GM19025 (cell line): Measurements from ENCODE around the gene NPW.
"Not testable (repeated sequence)": the region's sequence is repeated elsewhere in the genome, so short reads cannot be mapped to it uniquely, and the experiment has no call there.

Source experiments
- ATAC-seq: cut with Tn5 transposase; IDR thresholded peaks from one replicate; pipeline ENCODE4 v1.9.1; 2021; ENCODE audit warnings: mild to moderate bottlenecking, low read depth, moderate library complexity; ENCODE audit not compliant: unreplicated experiment

The NPW gene

GRCh38 chr16:2033909-2034695 lies 14.5 kb downstream of the NPW start:
- ATAC-seq = not testable (repeated sequence)

DNA sequence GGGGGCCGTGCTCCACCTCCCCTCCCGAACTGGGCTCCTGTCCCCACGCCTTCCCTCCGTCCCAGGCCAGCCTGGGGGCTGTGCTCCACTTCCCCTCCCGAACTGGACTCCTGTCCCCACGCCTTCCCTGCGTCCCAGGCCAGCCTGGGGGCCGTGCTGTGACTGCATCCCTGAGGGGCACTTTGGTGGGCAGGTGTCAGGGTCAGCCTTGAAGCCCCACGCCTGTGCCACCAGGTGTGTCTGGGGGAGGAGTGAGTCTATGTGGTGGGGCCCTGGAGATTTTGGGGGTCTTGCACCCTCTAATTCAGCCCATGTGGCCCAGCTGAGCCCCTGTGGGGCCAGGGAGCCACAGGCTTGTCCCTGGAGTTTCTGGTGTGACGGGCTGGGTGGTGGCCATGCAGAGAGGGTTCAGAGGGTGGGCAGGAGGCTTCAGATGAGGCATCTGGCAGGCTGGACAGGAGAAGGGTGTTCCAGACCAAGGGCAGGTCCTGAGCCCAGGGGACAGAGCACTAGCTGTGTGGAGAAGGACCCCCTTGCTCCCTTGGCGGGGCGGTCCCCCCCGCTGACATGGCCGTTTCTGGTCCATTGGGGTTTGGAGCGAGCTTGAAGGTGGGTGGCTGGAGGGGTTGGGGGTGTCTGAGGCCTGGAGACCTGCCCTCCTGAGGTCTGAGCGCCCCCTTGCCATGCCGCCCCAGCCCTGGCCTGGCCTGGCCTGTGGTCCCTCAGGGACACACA lies 15.3 kb downstream of the NPW start:
- ATAC-seq = no peak

DNA sequence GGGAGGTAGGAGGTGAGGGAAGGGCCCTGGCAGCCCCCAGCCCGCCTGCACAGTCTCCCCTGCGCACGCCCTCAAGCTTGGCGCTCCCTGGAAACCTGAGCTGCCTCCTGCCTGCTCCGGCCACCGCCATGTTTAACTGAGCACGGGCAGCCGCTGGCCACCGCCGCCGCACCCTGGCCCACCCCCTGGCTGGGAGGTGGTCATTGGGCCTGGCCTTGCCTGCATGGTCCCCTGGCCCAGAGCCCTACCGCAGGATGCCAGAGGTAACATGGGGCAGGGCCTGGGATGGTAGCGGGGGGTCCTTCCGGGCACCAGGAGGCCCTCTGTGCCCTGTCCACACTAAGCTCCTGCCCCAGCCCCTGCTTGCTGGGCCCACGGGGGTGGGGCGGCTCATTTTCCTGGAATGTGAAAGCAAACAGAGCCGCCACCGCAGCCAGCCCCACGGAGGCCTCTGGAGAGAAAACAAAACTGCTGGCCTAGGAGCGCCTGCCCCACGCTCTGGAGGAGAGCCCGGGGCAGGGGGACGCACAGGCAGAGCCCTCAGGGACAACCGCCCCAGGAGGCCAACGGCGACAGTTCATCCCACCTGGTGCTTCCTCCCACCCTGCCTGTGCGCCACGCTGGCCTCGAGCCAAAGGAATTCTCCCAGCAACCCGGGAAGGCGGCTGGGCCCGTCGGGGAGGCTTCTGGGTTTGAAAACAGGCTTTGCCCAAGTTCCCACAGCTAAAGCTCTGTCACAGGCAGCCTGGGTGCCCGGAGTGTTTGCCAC lies 16.0 kb downstream of the NPW start:
- no peak for ATAC-seq

GRCh38 chr16:2036200-2036966 lies 16.8 kb downstream of the NPW start:
- no peak for ATAC-seq

DNA sequence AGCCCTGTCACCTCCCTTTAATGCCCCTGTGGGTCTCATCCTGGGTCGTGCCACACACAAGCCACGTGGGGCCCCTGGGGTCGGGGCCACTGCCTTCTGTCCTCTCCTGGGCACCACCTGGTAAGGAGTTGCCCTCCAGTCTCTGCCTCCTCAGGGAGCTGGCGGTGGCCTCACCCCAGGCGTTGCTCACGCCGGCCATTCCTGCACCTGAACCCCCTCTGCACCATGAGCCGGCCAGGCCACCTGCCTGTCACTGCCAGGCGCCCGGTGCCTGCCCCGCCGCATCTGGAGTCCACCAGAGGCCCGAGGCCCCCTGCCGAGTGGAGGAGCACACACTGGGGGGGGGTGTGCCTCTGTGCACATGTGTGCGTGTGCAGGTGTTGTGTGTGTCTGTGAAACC lies 17.5 kb downstream of the NPW start:
- ATAC-seq = no peak

DNA sequence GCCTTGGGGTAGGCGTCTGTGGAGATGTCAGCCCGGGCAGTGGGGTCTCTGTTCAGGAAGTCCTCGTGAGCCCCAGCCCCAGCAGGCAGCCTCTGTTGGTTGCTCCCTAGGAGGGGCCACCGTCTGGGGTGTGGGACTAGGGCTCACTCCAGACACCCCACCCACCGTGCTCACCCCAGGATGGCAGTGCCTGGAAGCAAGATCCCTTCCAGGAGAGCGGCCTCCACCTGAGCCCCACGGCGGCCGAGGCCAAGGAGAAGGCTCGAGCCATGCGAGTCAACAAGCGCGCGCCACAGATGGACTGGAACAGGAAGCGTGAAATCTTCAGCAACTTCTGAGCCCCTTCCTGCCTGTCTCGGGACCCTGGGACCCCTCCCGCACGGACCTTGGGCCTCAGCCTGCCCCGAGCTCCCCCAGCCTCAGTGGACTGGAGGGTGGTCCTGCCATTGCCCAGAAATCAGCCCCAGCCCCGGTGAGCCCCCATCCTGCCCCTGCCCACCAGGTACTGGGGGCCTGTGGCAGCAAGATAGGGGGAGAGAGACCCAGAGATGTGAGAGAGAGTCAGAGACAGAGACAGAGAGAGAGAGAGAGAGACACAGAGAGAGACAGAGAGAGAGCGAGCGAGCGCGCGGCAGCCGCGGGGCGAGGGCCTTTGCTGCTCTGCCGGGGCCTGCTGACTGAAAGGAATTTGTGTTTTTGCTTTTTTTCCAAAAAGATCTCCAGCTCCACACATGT lies 18.2 kb downstream of the NPW start:
- no peak for ATAC-seq

DNA sequence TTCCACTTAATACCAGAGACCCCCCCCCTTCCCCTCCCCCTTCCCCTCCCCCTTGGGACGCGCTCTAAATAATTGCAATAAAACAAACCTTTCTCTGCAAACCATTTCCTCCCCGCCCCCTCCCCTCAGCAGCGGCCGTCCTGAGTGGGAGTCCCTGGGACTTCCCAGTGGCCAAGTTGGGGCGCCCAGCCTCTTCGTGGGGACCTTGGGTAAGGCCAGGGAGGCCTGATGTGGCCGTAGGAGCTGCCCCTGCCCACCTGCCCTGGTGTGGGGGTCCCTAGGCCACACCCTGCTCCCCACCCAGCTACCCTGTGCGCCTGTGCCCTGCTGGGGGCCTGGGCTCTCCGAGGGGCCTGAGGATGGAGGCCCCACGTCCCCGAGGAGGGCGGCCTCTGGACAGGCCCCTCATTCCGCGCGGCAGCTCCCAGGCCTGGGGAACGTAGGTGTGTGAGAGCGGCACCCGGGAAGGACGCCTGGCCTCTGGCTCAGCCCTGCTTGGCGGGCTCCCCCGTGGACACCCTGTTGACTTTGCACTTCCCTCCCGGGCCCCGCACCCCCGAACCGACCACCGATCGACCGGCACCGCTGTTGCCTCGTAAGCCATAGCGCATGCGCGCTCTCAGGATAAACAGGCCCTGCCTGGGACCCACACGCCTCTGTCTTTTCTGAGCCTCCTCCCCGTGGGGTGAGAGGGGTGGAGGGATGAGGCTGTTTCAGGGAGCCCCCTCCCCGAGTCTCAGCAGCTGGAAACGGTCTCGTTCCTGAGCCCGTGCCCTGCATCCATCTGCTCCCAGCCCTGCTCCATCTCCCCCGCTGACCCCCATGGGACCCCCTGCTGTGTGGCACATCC lies 19.0 kb downstream of the NPW start:
- no peak for ATAC-seq

DNA sequence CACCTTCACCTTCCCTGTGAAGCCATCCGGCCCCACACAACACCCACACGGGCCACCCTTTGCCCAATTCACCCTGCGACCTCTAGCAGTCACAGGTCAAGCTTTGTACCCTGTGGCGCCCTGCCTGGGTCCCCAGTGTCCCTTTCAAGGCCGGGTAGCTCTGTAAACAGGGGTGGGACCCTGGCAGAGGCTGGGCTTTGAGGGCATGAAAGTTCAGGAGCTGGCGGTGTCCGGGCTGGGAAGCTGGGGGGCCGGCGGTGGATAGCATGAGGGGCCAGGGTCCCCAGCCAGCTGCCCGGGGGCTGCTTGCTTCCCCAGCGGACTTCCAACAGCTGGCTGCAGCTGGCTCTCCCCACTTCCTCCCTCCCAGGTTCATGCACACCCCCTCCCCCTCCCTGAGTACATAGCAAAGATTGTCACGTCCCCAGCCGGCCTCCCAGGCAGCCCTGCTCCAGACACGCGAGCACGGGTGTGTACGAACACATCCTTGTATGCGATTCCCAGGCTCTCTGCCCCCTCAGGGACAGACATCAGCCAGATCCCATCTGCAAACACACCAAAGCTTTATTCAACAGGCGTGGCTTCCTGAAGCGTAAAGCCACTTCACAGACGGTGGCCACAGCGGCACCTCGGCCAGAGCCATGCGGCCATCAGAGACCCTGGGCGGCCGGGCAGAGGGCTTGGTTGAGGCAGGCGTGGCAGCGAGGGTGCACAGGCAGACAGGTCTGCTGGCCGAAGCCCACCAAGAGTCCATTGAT lies 19.9 kb downstream of the NPW start:
- ATAC-seq = no peak

DNA sequence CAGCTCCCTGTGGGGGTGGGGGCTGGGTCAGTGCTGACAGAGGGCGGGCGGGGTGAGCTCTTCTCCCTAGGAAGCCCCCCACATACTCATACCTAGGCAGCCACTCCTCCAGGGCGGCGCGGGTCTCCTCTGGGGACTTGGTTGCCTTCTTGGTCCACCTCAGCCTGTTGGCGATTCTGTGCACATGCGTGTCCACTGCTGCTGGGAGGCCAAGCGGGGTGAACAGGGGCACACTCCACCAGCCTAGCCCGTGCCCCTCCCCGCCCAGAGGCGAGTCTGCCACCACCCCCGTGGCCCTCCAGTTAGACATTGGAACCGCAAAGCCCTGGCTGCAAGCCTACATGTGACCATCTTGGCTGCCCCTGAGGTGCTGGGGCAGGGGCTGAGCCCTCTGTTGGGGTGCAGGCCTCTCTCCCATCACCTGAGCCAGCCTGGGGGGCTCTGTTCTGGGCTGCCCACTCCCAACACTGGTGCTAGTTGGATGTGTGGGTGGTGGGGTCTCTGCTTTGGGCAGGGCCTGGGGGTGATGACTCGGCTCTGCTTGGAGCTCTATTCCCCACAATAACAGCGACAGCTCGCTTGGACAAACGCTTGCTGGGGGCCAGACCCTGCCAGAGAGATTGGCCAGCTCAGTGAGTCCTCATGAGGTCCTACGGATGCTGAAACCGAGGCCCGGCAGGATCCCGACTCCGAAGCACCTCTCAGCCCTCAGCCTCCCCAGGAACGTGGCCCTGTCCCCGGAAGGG lies 20.6 kb downstream of the NPW start:
- no peak for ATAC-seq

DNA sequence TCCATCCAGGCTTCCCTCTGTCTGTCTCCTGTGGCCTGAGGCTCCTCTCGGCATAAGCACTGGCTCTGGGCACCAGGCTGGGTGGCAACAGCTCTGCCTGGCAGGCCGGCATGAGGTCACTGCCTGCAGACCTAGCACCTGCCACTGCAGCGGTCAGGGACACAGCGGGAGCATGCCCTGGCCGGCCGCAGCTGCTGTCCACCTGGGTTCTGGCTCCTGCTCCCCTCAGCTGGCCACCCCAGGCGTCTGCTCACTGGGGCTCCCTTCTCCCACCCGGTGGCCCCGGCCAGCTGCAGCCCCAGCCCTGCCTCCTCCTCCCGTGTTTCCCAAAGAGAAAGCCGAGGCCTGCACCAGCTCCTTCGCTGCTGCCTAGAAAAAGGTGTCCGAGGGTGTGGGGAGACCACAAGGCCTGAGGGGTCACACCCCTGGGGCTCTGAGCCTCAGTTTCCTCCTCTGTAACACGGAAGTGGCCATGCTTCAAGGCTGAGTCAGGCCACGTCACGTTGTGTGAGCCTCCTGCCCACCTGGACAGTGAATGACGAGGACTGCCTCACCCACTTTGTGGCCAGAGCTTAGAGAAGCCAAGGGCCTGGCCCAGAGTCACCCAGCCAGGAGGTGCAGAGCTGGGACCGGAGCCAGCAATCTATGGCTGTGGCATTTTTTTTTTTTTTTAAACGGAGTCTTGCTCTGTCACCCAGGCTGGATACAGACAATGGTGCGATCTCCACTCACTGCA lies 21.4 kb downstream of the NPW start:
- ATAC-seq = no peak

DNA sequence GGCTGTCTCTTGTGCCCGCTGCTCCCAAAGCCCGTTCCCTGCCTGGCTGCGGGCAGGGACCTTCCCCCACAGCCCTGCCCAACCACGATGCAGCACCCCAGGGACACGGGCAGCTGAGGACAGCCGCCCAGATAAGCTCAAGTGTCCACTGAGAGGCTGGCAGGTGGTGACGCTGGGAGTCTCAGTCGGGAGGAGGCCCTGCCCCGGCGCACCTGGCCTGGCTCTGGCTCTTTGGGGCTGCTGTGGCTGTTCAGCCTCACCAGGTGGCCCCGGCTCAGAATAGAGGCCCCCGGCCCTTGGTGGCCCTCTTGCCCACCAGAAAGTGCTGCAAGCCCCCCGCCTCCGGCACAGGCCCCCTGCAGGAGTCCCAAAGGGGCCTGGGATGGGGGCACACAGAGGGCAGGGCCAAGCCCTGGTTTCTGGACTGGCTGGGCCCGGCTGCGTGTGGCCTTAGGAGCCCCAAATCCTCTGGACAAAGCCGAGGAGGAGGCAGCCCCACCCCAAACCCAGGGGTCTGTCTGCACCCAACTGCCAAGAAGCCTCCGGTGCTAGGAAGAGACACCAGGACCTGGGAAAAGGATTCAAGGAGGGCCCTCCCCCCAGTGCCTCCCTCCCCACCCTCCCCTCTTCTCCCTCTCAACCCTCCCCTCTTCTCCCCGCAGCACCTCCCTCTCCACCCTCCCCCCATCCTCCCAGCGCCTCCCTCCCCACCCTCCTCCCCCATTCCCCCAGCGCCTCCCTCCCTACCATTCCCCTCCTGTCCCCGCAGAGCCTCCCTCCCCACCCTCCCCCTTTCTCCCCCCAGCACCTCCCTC lies 22.8 kb downstream of the NPW start:
- ATAC-seq = no peak

- no peak for ATAC-seq
Measured at GRCh38 chr16:2042986-2043666, 23.5 kb downstream of the NPW start.

GRCh38 chr16:2043667-2044451 lies 24.3 kb downstream of the NPW start:
- no peak for ATAC-seq

DNA sequence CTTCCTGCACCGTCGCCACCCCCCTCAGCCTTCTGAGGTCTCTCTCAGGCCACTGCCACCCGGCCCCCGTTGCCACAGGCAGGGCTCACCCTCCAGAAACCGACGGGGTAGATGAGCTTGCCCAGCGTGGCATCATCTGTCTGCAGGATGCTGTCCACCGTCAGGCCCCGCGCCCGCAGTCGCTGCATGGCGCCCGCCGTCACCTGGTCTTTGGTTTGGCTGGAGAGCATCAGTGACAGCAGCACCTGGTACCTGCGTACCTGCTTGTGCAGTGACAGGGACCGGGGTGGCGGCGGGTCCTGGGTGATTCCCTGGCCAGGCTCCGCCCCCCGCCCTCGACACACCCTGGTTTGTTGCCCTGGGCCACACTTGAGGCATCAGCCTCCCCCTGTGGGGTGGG lies 25.0 kb downstream of the NPW start:
- ATAC-seq = no peak
